HEK293 (cell line): ENCODE measurements around the gene TIMM21.
A peak's percentile ranks its signal among the peaks of the same experiment; 100 is the strongest.

Experiments used
- CTCF ChIA-PET: fragments of 350-600 bp; formaldehyde crosslinking; extraction: SDS; loops from one replicate; lab custom pipeline; 2021; ENCODE audit warnings: antibody characterized with exemption; lab: Yijun Ruan, JAX
- POLR2A ChIA-PET: fragments of 300-600 bp; formaldehyde crosslinking; extraction: SDS; loops from one replicate; lab custom pipeline; 2020; ENCODE audit warnings: antibody characterized with exemption, inconsistent platforms; lab: Yijun Ruan, JAX
- H3K27ac ChIP-seq: fragments of 200-500 bp; sonication (Bioruptor generic); 2 replicates; pipeline ENCODE4 v1.5.1; 2014; ENCODE audit warnings: low read depth, low read length, control low read depth, inconsistent platforms; ENCODE audit errors: extremely low read depth
- H3K36me3 ChIP-seq, 2 experiments: fragments of 200-500 bp in 1 of 2; sonication (Bioruptor generic) in 1 of 2; 1 replicate in 1 of 2; 2 replicates in 1 of 2; pipeline ENCODE4 v1.5.1; 2014 to 2017; ENCODE audit warnings: inconsistent platforms in 2 of 2, low read length in 2 of 2; ENCODE audit not compliant: control insufficient read depth in 2 of 2, insufficient read depth in 1 of 2
- H3K4me1 ChIP-seq: fragments of 200-500 bp; sonication (Bioruptor generic); 2 replicates; pipeline ENCODE4 v1.5.1; 2014; ENCODE audit warnings: mild to moderate bottlenecking, low read length, inconsistent platforms; ENCODE audit not compliant: control insufficient read depth, insufficient read depth
- H3K4me3 ChIP-seq: 2 replicates; pipeline ENCODE4 v1.5.1; 2011; ENCODE audit warnings: low read depth, mild to moderate bottlenecking, control low read depth, low read length, moderate library complexity
- H3K9me3 ChIP-seq: fragments of 200-500 bp; sonication (Bioruptor generic); 2 replicates; pipeline ENCODE4 v1.5.1; 2014; ENCODE audit warnings: low read depth, low read length, inconsistent platforms; ENCODE audit not compliant: control insufficient read depth, insufficient read depth
- KLF10 ChIP-seq: fragments of 450-650 bp; IDR thresholded peaks from 2 replicates; pipeline ENCODE4 v1.5.1; 2018; ENCODE audit warnings: missing biosample characterization, mild to moderate bottlenecking, missing genetic modification characterization
- OSR2 ChIP-seq: fragments of 450-650 bp; formaldehyde crosslinking; IDR thresholded peaks from 2 replicates; pipeline ENCODE4 v1.5.1; 2016; ENCODE audit warnings: missing biosample characterization, missing genetic modification characterization
- OVOL3 ChIP-seq: fragments of 450-650 bp; formaldehyde crosslinking; IDR thresholded peaks from 2 replicates; pipeline ENCODE4 v1.5.1; 2016; ENCODE audit warnings: missing biosample characterization, missing genetic modification characterization
- SCRT2 ChIP-seq: fragments of 450-650 bp; formaldehyde crosslinking; IDR thresholded peaks from 2 replicates; pipeline ENCODE4 v1.5.1; 2016; ENCODE audit warnings: missing biosample characterization, missing genetic modification characterization
- ZBTB17 ChIP-seq: fragments of 450-650 bp; formaldehyde crosslinking; IDR thresholded peaks from 2 replicates; pipeline ENCODE4 v1.5.1; 2016; ENCODE audit warnings: missing biosample characterization, missing genetic modification characterization
- ZBTB48 ChIP-seq: fragments of 450-650 bp; formaldehyde crosslinking; IDR thresholded peaks from 2 replicates; pipeline ENCODE4 v1.5.1; 2016; ENCODE audit warnings: missing biosample characterization, missing genetic modification characterization
- ZFP69B ChIP-seq: fragments of 450-650 bp; formaldehyde crosslinking; IDR thresholded peaks from 2 replicates; pipeline ENCODE4 v1.5.1; 2016; ENCODE audit warnings: missing biosample characterization, missing genetic modification characterization
- ZNF335 ChIP-seq: fragments of 450-650 bp; formaldehyde crosslinking; conservative IDR thresholded peaks from 2 replicates; pipeline ENCODE4 v1.5.1; 2016; ENCODE audit warnings: missing biosample characterization, missing genetic modification characterization
- ZNF416 ChIP-seq: fragments of 450-650 bp; formaldehyde crosslinking; IDR thresholded peaks from 2 replicates; pipeline ENCODE4 v1.5.1; 2016; ENCODE audit warnings: missing biosample characterization, missing genetic modification characterization
- ZNF544 ChIP-seq: fragments of 450-650 bp; formaldehyde crosslinking; IDR thresholded peaks from 2 replicates; pipeline ENCODE4 v1.5.0; 2017; ENCODE audit warnings: missing biosample characterization, missing genetic modification characterization
- ZNF664 ChIP-seq: fragments of 450-650 bp; formaldehyde crosslinking; IDR thresholded peaks from 2 replicates; pipeline ENCODE4 v1.5.1; 2016; ENCODE audit warnings: missing biosample characterization, missing genetic modification characterization
- ZSCAN16 ChIP-seq: fragments of 450-650 bp; formaldehyde crosslinking; IDR thresholded peaks from 2 replicates; pipeline ENCODE4 v1.5.1; 2016; ENCODE audit warnings: missing biosample characterization, missing genetic modification characterization
- TF ChIP-seq, protein P1 (sequence below): fragments of 450-650 bp; formaldehyde crosslinking; IDR thresholded peaks from 2 replicates; pipeline ENCODE4 v1.5.1; 2016; ENCODE audit warnings: missing biosample characterization, missing genetic modification characterization
- TF ChIP-seq, protein P2 (sequence below): fragments of 450-650 bp; formaldehyde crosslinking; IDR thresholded peaks from 2 replicates; pipeline ENCODE4 v1.5.1; 2016; ENCODE audit warnings: missing biosample characterization, missing genetic modification characterization
- TF ChIP-seq, protein P3 (sequence below): fragments of 450-650 bp; formaldehyde crosslinking; IDR thresholded peaks from 2 replicates; pipeline ENCODE4 v1.5.1; 2016; ENCODE audit warnings: missing biosample characterization, missing genetic modification characterization
- TF ChIP-seq, protein P4 (sequence below): fragments of 450-650 bp; formaldehyde crosslinking; IDR thresholded peaks from 2 replicates; pipeline ENCODE4 v1.5.1; 2016; ENCODE audit warnings: missing biosample characterization, missing genetic modification characterization

Gene TIMM21

DNA sequence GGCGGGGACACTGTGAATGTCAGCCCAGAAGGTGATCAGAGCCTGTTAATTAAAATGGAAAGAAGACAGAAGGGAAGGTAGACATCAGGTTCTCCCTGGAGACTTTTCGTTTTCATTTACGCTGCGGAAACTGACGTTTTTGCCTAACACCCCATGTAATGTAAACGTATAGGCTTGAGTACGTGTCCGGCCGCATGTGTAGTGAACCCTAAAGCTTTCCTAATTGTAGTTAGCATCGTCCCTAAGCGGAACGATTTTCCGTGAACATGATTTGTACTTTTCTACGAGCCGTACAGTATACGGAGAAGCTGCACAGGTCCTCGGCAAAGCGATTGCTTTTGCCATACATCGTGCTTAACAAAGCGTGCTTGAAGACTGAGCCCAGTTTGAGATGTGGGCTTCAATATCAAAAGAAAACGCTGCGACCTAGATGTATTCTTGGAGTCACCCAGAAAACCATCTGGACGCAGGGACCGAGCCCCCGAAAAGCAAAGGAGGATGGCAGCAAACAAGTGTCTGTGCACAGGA is 284 bp downstream of the TIMM21 start:
- H3K9me3 ChIP-seq = no peaks in the 10 kb centered on the region
- H3K36me3 ChIP-seq = peaks cover 0 to 30% of the 10 kb centered on the region in 2 experiments; a peak in 1 of 3 replicates
- peaks cover 3% of the 10 kb centered on the region; the same call in 1 of the 2 replicates for H3K4me1 ChIP-seq
- ChIA-PET CTCF (interaction anchor here (0.6 to 0.7 kb wide), 2 partner anchors 78 to 404 kb away, joined by 3 to 4 read pairs; no protein-coding TSS in a partner anchor), POLR2A (no interaction called here)
- peak overlapping the region; percentile 63 for H3K4me3 ChIP-seq
- peak overlapping the region; percentile 61 for H3K27ac ChIP-seq
- TF ChIP-seq ZBTB48 (tag by site-specific recombination) (peak; percentile 76), ZNF664 (tag by site-specific recombination) (0 out of 2 replicates have a peak, but pooled peaks have one; percentile 29), ZSCAN16 (tag by site-specific recombination) (peak; percentile 89), OSR2 (no peak), ZNF335 (tag by site-specific recombination) (peak; percentile 91), KLF10 (tag by site-specific recombination) (no peak)
- TF ChIP-seq, protein P1, sequence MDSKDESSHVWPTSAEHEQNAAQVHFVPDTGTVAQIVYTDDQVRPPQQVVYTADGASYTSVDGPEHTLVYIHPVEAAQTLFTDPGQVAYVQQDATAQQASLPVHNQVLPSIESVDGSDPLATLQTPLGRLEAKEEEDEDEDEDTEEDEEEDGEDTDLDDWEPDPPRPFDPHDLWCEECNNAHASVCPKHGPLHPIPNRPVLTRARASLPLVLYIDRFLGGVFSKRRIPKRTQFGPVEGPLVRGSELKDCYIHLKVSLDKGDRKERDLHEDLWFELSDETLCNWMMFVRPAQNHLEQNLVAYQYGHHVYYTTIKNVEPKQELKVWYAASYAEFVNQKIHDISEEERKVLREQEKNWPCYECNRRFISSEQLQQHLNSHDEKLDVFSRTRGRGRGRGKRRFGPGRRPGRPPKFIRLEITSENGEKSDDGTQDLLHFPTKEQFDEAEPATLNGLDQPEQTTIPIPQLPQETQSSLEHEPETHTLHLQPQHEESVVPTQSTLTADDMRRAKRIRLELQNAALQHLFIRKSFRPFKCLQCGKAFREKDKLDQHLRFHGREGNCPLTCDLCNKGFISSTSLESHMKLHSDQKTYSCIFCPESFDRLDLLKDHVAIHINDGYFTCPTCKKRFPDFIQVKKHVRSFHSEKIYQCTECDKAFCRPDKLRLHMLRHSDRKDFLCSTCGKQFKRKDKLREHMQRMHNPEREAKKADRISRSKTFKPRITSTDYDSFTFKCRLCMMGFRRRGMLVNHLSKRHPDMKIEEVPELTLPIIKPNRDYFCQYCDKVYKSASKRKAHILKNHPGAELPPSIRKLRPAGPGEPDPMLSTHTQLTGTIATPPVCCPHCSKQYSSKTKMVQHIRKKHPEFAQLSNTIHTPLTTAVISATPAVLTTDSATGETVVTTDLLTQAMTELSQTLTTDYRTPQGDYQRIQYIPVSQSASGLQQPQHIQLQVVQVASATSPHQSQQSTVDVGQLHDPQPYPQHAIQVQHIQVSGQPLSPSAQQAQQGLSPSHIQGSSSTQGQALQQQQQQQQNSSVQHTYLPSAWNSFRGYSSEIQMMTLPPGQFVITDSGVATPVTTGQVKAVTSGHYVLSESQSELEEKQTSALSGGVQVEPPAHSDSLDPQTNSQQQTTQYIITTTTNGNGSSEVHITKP = peak; percentile 96

DNA sequence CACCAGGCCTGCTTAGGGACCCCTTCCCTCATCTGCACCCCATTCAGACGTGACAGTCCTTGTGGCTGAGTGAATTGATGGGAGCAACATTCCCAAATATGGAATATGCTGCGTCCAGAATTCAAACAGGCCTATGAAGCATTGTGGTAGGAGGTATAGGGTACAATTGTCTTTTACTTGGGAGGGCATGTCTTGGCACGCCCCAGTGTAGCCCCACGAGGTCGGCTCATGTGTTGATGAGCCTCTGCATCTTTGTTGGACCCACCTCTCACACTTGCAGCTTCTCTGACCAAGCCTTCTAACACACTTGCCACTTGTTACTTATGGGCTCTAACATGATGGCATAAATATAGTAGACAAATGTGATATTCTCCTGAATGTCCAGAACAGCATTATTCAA is 1.6 kb downstream of the TIMM21 start:
- POLR2A ChIA-PET = no interaction called here
- peak overlapping the region; percentile 31; the same call in 1 of the 2 replicates for H3K27ac ChIP-seq
- peaks cover 8 to 35% of the 10 kb centered on the region in 2 experiments; a peak in 2 of 3 replicates for H3K36me3 ChIP-seq
- H3K4me3 ChIP-seq = peak overlapping the region; percentile 6
- peaks cover 3% of the 10 kb centered on the region; the same call in 1 of the 2 replicates for H3K4me1 ChIP-seq
- TF ChIP-seq OVOL3 (tag by site-specific recombination) (no peak), SCRT2 (tag by site-specific recombination) (peak; percentile 54), ZNF335 (tag by site-specific recombination) (peak; percentile 18; the same call in 1 of the 2 replicates), ZBTB17 (tag by site-specific recombination) (peak; percentile 3; the same call in 1 of the 2 replicates)
- TF ChIP-seq, protein P2, sequence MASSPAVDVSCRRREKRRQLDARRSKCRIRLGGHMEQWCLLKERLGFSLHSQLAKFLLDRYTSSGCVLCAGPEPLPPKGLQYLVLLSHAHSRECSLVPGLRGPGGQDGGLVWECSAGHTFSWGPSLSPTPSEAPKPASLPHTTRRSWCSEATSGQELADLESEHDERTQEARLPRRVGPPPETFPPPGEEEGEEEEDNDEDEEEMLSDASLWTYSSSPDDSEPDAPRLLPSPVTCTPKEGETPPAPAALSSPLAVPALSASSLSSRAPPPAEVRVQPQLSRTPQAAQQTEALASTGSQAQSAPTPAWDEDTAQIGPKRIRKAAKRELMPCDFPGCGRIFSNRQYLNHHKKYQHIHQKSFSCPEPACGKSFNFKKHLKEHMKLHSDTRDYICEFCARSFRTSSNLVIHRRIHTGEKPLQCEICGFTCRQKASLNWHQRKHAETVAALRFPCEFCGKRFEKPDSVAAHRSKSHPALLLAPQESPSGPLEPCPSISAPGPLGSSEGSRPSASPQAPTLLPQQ (tag by site-specific recombination) = peak; percentile 20; the same call in 1 of the 2 replicates
- no peaks in the 10 kb centered on the region for H3K9me3 ChIP-seq
- CTCF ChIA-PET = no interaction called here

DNA sequence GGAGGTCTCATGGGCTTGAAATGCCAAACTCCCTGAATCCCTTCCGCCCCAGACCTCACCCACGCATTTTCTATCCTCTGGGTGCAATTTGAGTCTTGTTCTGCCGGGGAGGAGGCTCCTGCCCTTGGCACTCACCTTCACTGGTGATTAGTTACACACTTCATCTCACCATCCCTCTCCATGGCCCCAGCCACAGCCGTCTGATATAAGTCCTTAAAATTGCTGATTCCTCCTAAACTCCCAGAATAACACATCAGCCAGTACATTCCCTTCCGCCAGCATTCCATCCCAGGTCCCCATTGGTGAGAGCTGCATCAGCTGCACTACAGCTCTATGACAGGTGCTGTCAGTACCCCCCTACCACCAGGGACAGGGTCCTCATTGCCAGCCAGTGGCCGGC is 3.9 kb downstream of the TIMM21 start:
- peaks cover 13 to 52% of the 10 kb centered on the region in 2 experiments for H3K36me3 ChIP-seq
- TF ChIP-seq ZNF544 = no peak
- TF ChIP-seq ZNF416 = no peak
- TF ChIP-seq ZFP69B (tag by site-specific recombination) = no peak
- TF ChIP-seq, protein P3, sequence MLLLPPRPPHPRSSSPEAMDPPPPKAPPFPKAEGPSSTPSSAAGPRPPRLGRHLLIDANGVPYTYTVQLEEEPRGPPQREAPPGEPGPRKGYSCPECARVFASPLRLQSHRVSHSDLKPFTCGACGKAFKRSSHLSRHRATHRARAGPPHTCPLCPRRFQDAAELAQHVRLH = no peak
- TF ChIP-seq, protein P4, sequence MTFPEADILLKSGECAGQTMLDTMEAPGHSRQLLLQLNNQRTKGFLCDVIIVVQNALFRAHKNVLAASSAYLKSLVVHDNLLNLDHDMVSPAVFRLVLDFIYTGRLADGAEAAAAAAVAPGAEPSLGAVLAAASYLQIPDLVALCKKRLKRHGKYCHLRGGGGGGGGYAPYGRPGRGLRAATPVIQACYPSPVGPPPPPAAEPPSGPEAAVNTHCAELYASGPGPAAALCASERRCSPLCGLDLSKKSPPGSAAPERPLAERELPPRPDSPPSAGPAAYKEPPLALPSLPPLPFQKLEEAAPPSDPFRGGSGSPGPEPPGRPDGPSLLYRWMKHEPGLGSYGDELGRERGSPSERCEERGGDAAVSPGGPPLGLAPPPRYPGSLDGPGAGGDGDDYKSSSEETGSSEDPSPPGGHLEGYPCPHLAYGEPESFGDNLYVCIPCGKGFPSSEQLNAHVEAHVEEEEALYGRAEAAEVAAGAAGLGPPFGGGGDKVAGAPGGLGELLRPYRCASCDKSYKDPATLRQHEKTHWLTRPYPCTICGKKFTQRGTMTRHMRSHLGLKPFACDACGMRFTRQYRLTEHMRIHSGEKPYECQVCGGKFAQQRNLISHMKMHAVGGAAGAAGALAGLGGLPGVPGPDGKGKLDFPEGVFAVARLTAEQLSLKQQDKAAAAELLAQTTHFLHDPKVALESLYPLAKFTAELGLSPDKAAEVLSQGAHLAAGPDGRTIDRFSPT (tag by site-specific recombination) = no peak
- CTCF ChIA-PET = interaction anchor here (0.9 to 1.4 kb wide), 3 partner anchors 10 to 36 kb away, joined by 3 to 4 read pairs (median 4); no protein-coding TSS in a partner anchor
- POLR2A ChIA-PET = interaction anchor here (0.6 kb wide), 1 partner anchor 415 kb away, joined by 3 read pairs; no protein-coding TSS in a partner anchor
- H3K27ac ChIP-seq = no peak overlapping the region
- no peak overlapping the region for H3K4me3 ChIP-seq
- H3K9me3 ChIP-seq = no peaks in the 10 kb centered on the region
- H3K4me1 ChIP-seq = peaks cover 3% of the 10 kb centered on the region; the same call in 1 of the 2 replicates
